Measurements from ENCODE around the gene ST6GALNAC6.
"Not testable (repeated sequence)": the region's sequence is repeated elsewhere in the genome, so short reads cannot be mapped to it uniquely, and the experiment has no call there.

Gene ST6GALNAC6

GRCh38 chr9:127870887-127871286, 28.5 kb downstream of the ST6GALNAC6 start:
- no peak for DNase-seq

- not testable (repeated sequence) for DNase-seq
Observed at GRCh38 chr9:127870153-127870491, 29.3 kb downstream of the ST6GALNAC6 start.

GRCh38 chr9:127869310-127870152, 29.9 kb downstream of the ST6GALNAC6 start:
- DNase-seq, result peak; percentile 70

- no peak for DNase-seq
Observed at GRCh38 chr9:127868278-127868902, 31.0 kb downstream of the ST6GALNAC6 start.

GRCh38 chr9:127867356-127868277, 31.8 kb downstream of the ST6GALNAC6 start:
- DNase-seq, result no peak

- DNase-seq, result no peak
Observed at GRCh38 chr9:127866535-127866934, 32.9 kb downstream of the ST6GALNAC6 start.

GRCh38 chr9:127865645-127866464, 33.5 kb downstream of the ST6GALNAC6 start:
- DNase-seq, result no peak

GRCh38 chr9:127863191-127863621, 36.2 kb downstream of the ST6GALNAC6 start:
- no peak for DNase-seq

- no peak for DNase-seq
Observed at GRCh38 chr9:127862075-127863011, 37.1 kb downstream of the ST6GALNAC6 start.

GRCh38 chr9:127860779-127861178, 38.6 kb downstream of the ST6GALNAC6 start:
- DNase-seq, result no peak

- DNase-seq, result no peak
Observed at GRCh38 chr9:127860260-127860659, 39.1 kb downstream of the ST6GALNAC6 start.

- peak; percentile 64 for DNase-seq
Observed at GRCh38 chr9:127858041-127858512, 41.3 kb downstream of the ST6GALNAC6 start.

- no peak for DNase-seq
Observed at GRCh38 chr9:127857278-127857677, 42.1 kb downstream of the ST6GALNAC6 start.

- no peak for DNase-seq
Observed at GRCh38 chr9:127856729-127857116, 42.7 kb downstream of the ST6GALNAC6 start.

GRCh38 chr9:127856094-127856728, 43.2 kb downstream of the ST6GALNAC6 start:
- DNase-seq, result no peak

- DNase-seq, result no peak
Observed at GRCh38 chr9:127855522-127855921, 43.9 kb downstream of the ST6GALNAC6 start.

- no peak for DNase-seq
Observed at GRCh38 chr9:127854960-127855359, 44.4 kb downstream of the ST6GALNAC6 start.

GRCh38 chr9:127854184-127854806, 45.1 kb downstream of the ST6GALNAC6 start, which contains the start of gene ENG:
TSS of gene ENG (minus strand) at chr9:127854658. CDS start at chr9:127854355, 303 bp downstream.
- no peak for DNase-seq

GRCh38 chr9:127853312-127854183, 45.9 kb downstream of the ST6GALNAC6 start:
- no peak for DNase-seq
